PC-9 (cell line): ENCODE measurements around the gene UHRF1. TPM values are rescaled to one million over a fixed set of nuclear protein-coding genes. Genes with fewer than 3 reads are reported as not detected.
"Not testable (repeated sequence)": the region's sequence is repeated elsewhere in the genome, so short reads cannot be mapped to it uniquely, and the experiment has no call there.

Experiments used
- BruUV-seq: library from RNA; stranded (reverse); fragments of 400-500 nt; replicated peaks from 2 replicates; lab custom pipeline; 2021; lab: Mats Ljungman, UMichigan
- CTCF ChIA-PET: fragments of 300-600 bp; sonication (Branson Sonifier 250); formaldehyde crosslinking; loops from one replicate; lab custom pipeline; 2022; ENCODE audit warnings: antibody characterized with exemption; lab: Charles Lee
- POLR2A ChIA-PET: fragments of 300-600 bp; sonication (Branson Sonifier 250); formaldehyde crosslinking; loops from one replicate; lab custom pipeline; 2022; ENCODE audit warnings: antibody characterized with exemption; ENCODE audit not compliant: unreplicated experiment; lab: Charles Lee
- DNase-seq, 2 experiments: peaks; one replicate each; pipeline versions ENCODE4 v3.0.0 to v3.0.0-alpha.2; 2015 to 2022; ENCODE audit warnings: mixed read lengths in 1 of 2
- H2AFZ ChIP-seq: fragments of 200-600 bp; sonication (generic); 2 replicates; pipeline ENCODE4 v1.8.1; 2017; ENCODE audit warnings: antibody characterized with exemption
- H3F3A ChIP-seq: fragments of 200-600 bp; sonication (generic); 2 replicates; pipeline ENCODE4 v1.8.1; 2017; ENCODE audit warnings: antibody characterized with exemption, mild to moderate bottlenecking, low read depth; ENCODE audit not compliant: insufficient read depth
- H3K27ac ChIP-seq: fragments of 200-600 bp; sonication (generic); 2 replicates; pipeline ENCODE4 v1.6.1; 2016; ENCODE audit warnings: mixed run types
- H3K27me3 ChIP-seq: fragments of 200-600 bp; sonication (generic); 2 replicates; pipeline ENCODE4 v1.6.1; 2016; ENCODE audit warnings: low read depth, mixed run types; ENCODE audit not compliant: insufficient read depth
- H3K36me3 ChIP-seq: fragments of 200-600 bp; sonication (generic); 2 replicates; pipeline ENCODE4 v1.6.1; 2016; ENCODE audit warnings: low read depth, mixed run types
- H3K4me1 ChIP-seq: fragments of 200-600 bp; sonication (generic); replicated peaks from 2 replicates; pipeline ENCODE4 v1.6.1; 2016; ENCODE audit warnings: mixed run types; ENCODE audit not compliant: insufficient read depth
- H3K4me2 ChIP-seq: fragments of 200-600 bp; sonication (generic); 2 replicates; pipeline ENCODE4 v1.6.1; 2017; ENCODE audit warnings: mixed run types
- H3K4me3 ChIP-seq: fragments of 200-600 bp; sonication (generic); 2 replicates; pipeline ENCODE4 v1.6.1; 2016; ENCODE audit warnings: mixed run types
- H3K79me2 ChIP-seq: fragments of 200-600 bp; sonication (generic); 2 replicates; pipeline ENCODE4 v1.6.1; 2017; ENCODE audit warnings: low read depth, mixed run types
- H3K9me2 ChIP-seq: fragments of 200-600 bp; sonication (generic); 2 replicates; pipeline ENCODE4 v1.8.1; 2017; ENCODE audit warnings: mild to moderate bottlenecking; ENCODE audit not compliant: insufficient read depth
- H3K9me3 ChIP-seq: fragments of 200-600 bp; sonication (generic); 2 replicates; pipeline ENCODE4 v1.8.1; 2016; ENCODE audit warnings: low read depth; ENCODE audit not compliant: insufficient read depth
- H4K20me1 ChIP-seq: fragments of 200-600 bp; sonication (generic); 2 replicates; pipeline ENCODE4 v1.8.1; 2017; ENCODE audit not compliant: insufficient read depth
- EZH2 ChIP-seq: fragments of 200-600 bp; sonication (generic); IDR thresholded peaks from 2 replicates; pipeline ENCODE4 v1.8.0; 2017; ENCODE audit warnings: antibody characterized with exemption, low read depth
- intact Hi-C: fragments of 100-400 bp; cut with micrococcal nuclease; formaldehyde crosslinking; loops from one replicate; pipeline ENCODE4 v1.10.0; 2022; ENCODE audit not compliant: unreplicated experiment
- total RNA-seq: library from RNA; stranded (reverse); gene quantifications from 2 replicates; pipeline ENCODE4 v1.2.3, GENCODE V29; 2021
- TF ChIP-seq, protein P1 (sequence below): fragments of 200-600 bp; sonication (generic); conservative IDR thresholded peaks from 2 replicates; pipeline ENCODE4 v1.6.1; 2017; ENCODE audit warnings: mixed run types, antibody characterized with exemption, mild to moderate bottlenecking, moderate library complexity

Gene UHRF1
- total RNA-seq, 1 experiment from 2014 or later = 61.4 TPM

DNA sequence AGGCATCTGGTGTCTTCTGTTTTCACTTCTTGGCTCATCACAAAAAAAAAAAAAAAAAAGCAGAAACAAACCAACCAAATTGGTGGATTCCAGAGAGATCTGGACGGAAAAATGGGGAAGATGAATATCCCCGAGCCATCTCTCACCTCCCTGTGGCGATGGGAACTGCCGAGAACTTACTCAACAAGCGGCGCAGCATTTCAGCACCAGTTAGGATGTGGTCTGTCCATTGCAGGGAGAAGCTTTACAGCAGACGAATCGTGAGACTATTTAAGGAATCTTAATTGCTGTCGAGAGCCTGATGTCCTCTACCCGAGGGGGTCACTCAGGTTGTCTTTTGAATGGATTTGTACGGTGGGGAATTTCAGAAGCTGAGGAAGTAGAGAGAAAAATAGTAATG is 42.4 kb downstream of the UHRF1 start:
- Histone ChIP-seq H3F3A (no peaks in the 10 kb centered on the region), H3K27me3 (no peaks in the 10 kb centered on the region), H3K9me2 (no peaks in the 10 kb centered on the region), H3K4me2 (no peak overlapping the region), H3K27ac (no peak overlapping the region), H4K20me1 (no peaks in the 10 kb centered on the region), H3K79me2 (no peaks in the 10 kb centered on the region), H3K4me1 (no peaks in the 10 kb centered on the region), H2AFZ (no peak overlapping the region), H3K9me3 (no peaks in the 10 kb centered on the region), H3K36me3 (no peaks in the 10 kb centered on the region), H3K4me3 (no peak overlapping the region)
- TF ChIP-seq, protein P1, sequence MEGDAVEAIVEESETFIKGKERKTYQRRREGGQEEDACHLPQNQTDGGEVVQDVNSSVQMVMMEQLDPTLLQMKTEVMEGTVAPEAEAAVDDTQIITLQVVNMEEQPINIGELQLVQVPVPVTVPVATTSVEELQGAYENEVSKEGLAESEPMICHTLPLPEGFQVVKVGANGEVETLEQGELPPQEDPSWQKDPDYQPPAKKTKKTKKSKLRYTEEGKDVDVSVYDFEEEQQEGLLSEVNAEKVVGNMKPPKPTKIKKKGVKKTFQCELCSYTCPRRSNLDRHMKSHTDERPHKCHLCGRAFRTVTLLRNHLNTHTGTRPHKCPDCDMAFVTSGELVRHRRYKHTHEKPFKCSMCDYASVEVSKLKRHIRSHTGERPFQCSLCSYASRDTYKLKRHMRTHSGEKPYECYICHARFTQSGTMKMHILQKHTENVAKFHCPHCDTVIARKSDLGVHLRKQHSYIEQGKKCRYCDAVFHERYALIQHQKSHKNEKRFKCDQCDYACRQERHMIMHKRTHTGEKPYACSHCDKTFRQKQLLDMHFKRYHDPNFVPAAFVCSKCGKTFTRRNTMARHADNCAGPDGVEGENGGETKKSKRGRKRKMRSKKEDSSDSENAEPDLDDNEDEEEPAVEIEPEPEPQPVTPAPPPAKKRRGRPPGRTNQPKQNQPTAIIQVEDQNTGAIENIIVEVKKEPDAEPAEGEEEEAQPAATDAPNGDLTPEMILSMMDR = no peak
- no peak for TF ChIP-seq EZH2
- no TSS peak for BruUV-seq
- intact Hi-C loops = no loop called here
- DNase-seq = no peak
- POLR2A ChIA-PET = no interaction called here
- CTCF ChIA-PET = no interaction called here

DNA sequence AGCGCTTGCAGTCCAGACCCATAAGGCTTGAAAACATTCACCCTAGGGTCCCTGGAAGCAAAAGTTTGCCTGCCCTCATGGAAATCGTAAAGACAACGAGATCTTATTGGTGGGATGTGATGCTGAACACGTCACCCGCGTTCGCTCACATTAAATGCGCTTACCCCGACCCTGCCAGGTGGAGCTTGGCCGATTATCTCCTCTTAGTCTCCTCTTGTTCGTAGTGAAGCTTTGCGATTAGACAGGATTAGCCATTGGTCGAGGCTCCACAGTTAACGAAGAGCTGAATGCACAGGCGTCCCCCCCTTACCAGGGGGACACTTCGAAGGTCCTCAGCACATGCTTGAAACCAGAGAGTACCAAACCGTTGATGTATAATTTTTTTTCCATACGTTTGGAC is 43.6 kb downstream of the UHRF1 start:
- Histone ChIP-seq H3K27ac (no peak overlapping the region), H3K4me2 (no peak overlapping the region), H3K4me1 (no peaks in the 10 kb centered on the region), H3K9me2 (no peaks in the 10 kb centered on the region), H3K4me3 (no peak overlapping the region), H3K9me3 (no peaks in the 10 kb centered on the region), H2AFZ (no peak overlapping the region), H3K27me3 (no peaks in the 10 kb centered on the region), H3K36me3 (no peaks in the 10 kb centered on the region), H4K20me1 (no peaks in the 10 kb centered on the region), H3F3A (no peaks in the 10 kb centered on the region), H3K79me2 (no peaks in the 10 kb centered on the region)
- intact Hi-C loops = no loop called here
- BruUV-seq = no TSS peak
- TF ChIP-seq EZH2 = no peak
- TF ChIP-seq, protein P1 = no peak
- POLR2A ChIA-PET = no interaction called here
- CTCF ChIA-PET = interaction anchor here (1.2 kb wide), 1 partner anchor 40 kb away, joined by 3 read pairs; no protein-coding TSS in a partner anchor
- DNase-seq = no peak

DNA sequence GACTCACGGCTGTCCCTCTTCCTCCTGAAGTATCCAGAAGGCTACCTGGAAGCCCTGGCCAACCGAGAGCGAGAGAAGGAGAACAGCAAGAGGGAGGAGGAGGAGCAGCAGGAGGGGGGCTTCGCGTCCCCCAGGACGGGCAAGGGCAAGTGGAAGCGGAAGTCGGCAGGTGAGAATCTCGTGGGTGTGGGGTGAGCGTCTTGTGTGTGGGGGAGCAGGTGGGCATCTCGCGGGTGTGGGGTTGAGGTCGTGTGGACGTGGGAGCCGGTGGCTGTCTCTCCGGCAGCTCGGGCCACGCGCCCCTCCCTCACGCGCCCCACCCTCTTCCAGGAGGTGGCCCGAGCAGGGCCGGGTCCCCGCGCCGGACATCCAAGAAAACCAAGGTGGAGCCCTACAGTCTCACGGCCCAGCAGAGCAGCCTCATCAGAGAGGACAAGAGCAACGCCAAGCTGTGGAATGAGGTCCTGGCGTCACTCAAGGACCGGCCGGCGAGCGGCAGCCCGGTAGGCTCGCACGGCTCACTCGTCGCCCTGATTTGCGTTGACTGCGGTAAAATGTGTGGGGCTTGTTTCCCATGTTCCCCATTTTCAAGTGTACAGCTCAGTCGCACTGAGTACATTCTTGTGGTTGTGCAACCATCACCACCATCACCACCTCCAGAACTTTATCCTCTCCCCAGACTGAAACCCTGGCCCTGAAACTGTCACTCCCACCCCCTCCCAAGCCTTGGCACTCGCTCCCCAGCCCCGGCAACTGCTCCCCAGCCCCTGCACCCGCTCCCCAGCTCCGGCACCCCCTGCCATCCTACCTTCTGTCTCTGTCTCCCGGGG is 45.2 kb downstream of the UHRF1 start:
- DNase-seq, H4K20me1 ChIP-seq, H3K4me3 ChIP-seq, H3F3A ChIP-seq, BruUV-seq, H3K4me1 ChIP-seq, POLR2A ChIA-PET, H3K79me2 ChIP-seq, intact Hi-C loops, H3K36me3 ChIP-seq, H3K9me2 ChIP-seq, H3K27me3 ChIP-seq, H3K27ac ChIP-seq, H3K9me3 ChIP-seq, H3K4me2 ChIP-seq, H2AFZ ChIP-seq: not testable (repeated sequence)
- CTCF ChIA-PET = interaction anchor here (0.6 kb wide), 1 partner anchor 163 kb away, joined by 5 read pairs; the partner anchor contains the start of gene FEM1A
